BJ (cell line): ENCODE data around the gene ANKRD42. TPM values are rescaled to one million over a fixed set of nuclear protein-coding genes. Genes with fewer than 3 reads are reported as not detected.

ENCODE experiments used
- CTCF ChIA-PET: fragments of 350-600 bp; formaldehyde crosslinking; extraction: SDS; loops from one replicate; lab custom pipeline; 2021; ENCODE audit warnings: antibody characterized with exemption, inconsistent platforms; lab: Yijun Ruan, JAX
- POLR2A ChIA-PET: fragments of 300-600 bp; sonication (Branson Sonifier 250); formaldehyde crosslinking; extraction: SDS; loops from one replicate; lab custom pipeline; 2021; ENCODE audit warnings: antibody characterized with exemption; lab: Charles Lee
- DNase-seq: peaks from one replicate; pipeline ENCODE4 v3.0.0-alpha.2; 2011; ENCODE audit warnings: low read depth
- H3K27me3 ChIP-seq: 2 replicates; pipeline ENCODE4 v1.6.0; 2011; ENCODE audit warnings: low read length; ENCODE audit not compliant: control insufficient read depth, insufficient read depth
- H3K36me3 ChIP-seq: 2 replicates; pipeline ENCODE4 v1.5.1; 2011; ENCODE audit warnings: low read length; ENCODE audit not compliant: control insufficient read depth, insufficient read depth
- H3K4me3 ChIP-seq: 2 replicates; pipeline ENCODE4 v1.5.1; 2011; ENCODE audit warnings: low read depth, mild to moderate bottlenecking, control low read depth, low read length
- CTCF ChIP-seq: IDR thresholded peaks from 2 replicates; pipeline ENCODE4 v1.5.1; 2011; ENCODE audit warnings: low read depth, mild to moderate bottlenecking, control low read depth, inconsistent platforms, low read length, moderate library complexity; ENCODE audit not compliant: insufficient read depth
- polyA plus RNA-seq: library from polyadenylated mRNA; depleted of rRNA; stranded (reverse); fragments of >200 nt; gene quantifications from 2 replicates; pipeline ENCODE4 v1.2.3, GENCODE V29; 2011

Gene ANKRD42
- polyA plus RNA-seq, 1 experiment: 5.1 TPM

GRCh38 chr11:83174008-83174407 lies 19.5 kb upstream of the ANKRD42 start:
- Histone ChIP-seq H3K4me3 (no peak overlapping the region), H3K36me3 (peaks cover 4% of the 10 kb centered on the region), H3K27me3 (no peaks in the 10 kb centered on the region)
- CTCF ChIA-PET: interaction anchor here (0.9 kb wide), 1 partner anchor 108 kb away, joined by 4 read pairs; no protein-coding TSS in a partner anchor
- POLR2A ChIA-PET: no interaction called here
- no peak for DNase-seq
- no peak for TF ChIP-seq CTCF

- no peak for DNase-seq
- TF ChIP-seq CTCF: no peak
- H3K27me3 ChIP-seq: no peaks in the 10 kb centered on the region
- H3K4me3 ChIP-seq: no peak overlapping the region
- ChIA-PET POLR2A (interaction anchor here (0.5 kb wide), 1 partner anchor 24 kb away, joined by 3 read pairs; no protein-coding TSS in a partner anchor), CTCF (no interaction called here)
- no peaks in the 10 kb centered on the region; the same call in none of the 2 replicates for H3K36me3 ChIP-seq
These were observed 17.7 kb upstream of the ANKRD42 start for GRCh38 chr11:83175815-83176214.

- ChIA-PET CTCF (no interaction called here), POLR2A (no interaction called here)
- DNase-seq: no peak
- Histone ChIP-seq H3K27me3 (no peaks in the 10 kb centered on the region), H3K36me3 (peaks cover 4% of the 10 kb centered on the region; the same call in 1 of the 2 replicates), H3K4me3 (no peak overlapping the region)
- TF ChIP-seq CTCF: no peak
These were observed 11.7 kb upstream of the ANKRD42 start for GRCh38 chr11:83181815-83182214.

GRCh38 chr11:83185767-83186166 lies 7.7 kb upstream of the ANKRD42 start:
- no peak for TF ChIP-seq CTCF
- ChIA-PET POLR2A (no interaction called here), CTCF (no interaction called here)
- Histone ChIP-seq H3K36me3 (peaks cover 5% of the 10 kb centered on the region; the same call in 1 of the 2 replicates), H3K4me3 (no peak overlapping the region), H3K27me3 (no peaks in the 10 kb centered on the region)
- DNase-seq: no peak

GRCh38 chr11:83187465-83187864 lies 6.0 kb upstream of the ANKRD42 start:
- ChIA-PET CTCF (interaction anchor here (0.9 kb wide), 1 partner anchor 11 kb away, joined by 3 read pairs; no protein-coding TSS in a partner anchor), POLR2A (interaction anchor here (0.6 kb wide), 1 partner anchor 30 kb away, joined by 4 read pairs; the partner anchor contains the start of gene PCF11)
- Histone ChIP-seq H3K27me3 (no peaks in the 10 kb centered on the region), H3K4me3 (no peak overlapping the region), H3K36me3 (peaks cover 2% of the 10 kb centered on the region; the same call in 1 of the 2 replicates)
- DNase-seq: no peak
- no peak for TF ChIP-seq CTCF
